GM18861 (cell line): ENCODE measurements around the gene RAB22A.

Experiments
- ATAC-seq: cut with Tn5 transposase; IDR thresholded peaks from one replicate; pipeline ENCODE4 v1.9.1; 2021; ENCODE audit not compliant: unreplicated experiment

The RAB22A gene

GRCh38 chr20:58300321-58300720 lies 9.2 kb upstream of the RAB22A start:
- ATAC-seq: no peak

- no peak for ATAC-seq
These were observed 6.0 kb upstream of the RAB22A start for GRCh38 chr20:58303547-58303946.

GRCh38 chr20:58305061-58305460 lies 4.5 kb upstream of the RAB22A start:
- no peak for ATAC-seq

GRCh38 chr20:58306421-58307261 lies 2.9 kb upstream of the RAB22A start:
- peak; percentile 47 for ATAC-seq

- no peak for ATAC-seq
These were observed 2.2 kb upstream of the RAB22A start for GRCh38 chr20:58307270-58307669.

- ATAC-seq: no peak
These were observed 1.2 kb upstream of the RAB22A start for GRCh38 chr20:58308290-58308679.

GRCh38 chr20:58308680-58309527 lies 611 bp upstream of the RAB22A start:
- no peak for ATAC-seq

- no peak for ATAC-seq
These were observed 822 bp downstream of the RAB22A start for GRCh38 chr20:58310291-58310782.

GRCh38 chr20:58312836-58313235 lies 3.3 kb downstream of the RAB22A start:
- ATAC-seq: no peak

GRCh38 chr20:58313396-58313795 lies 3.9 kb downstream of the RAB22A start:
- no peak for ATAC-seq

GRCh38 chr20:58321205-58321604 lies 11.7 kb downstream of the RAB22A start:
- no peak for ATAC-seq

GRCh38 chr20:58322083-58322482 lies 12.6 kb downstream of the RAB22A start:
- ATAC-seq: no peak

GRCh38 chr20:58325912-58326311 lies 16.4 kb downstream of the RAB22A start:
- no peak for ATAC-seq

- no peak for ATAC-seq
These were observed 17.7 kb downstream of the RAB22A start for GRCh38 chr20:58327211-58327610.

- ATAC-seq: no peak
These were observed 19.3 kb downstream of the RAB22A start for GRCh38 chr20:58328836-58329235.

GRCh38 chr20:58329711-58330110 lies 20.2 kb downstream of the RAB22A start:
- ATAC-seq: no peak

GRCh38 chr20:58330249-58330648 lies 20.7 kb downstream of the RAB22A start:
- ATAC-seq: no peak

- no peak for ATAC-seq
These were observed 21.2 kb downstream of the RAB22A start for GRCh38 chr20:58330687-58331086.

GRCh38 chr20:58331961-58332551 lies 22.5 kb downstream of the RAB22A start:
- no peak for ATAC-seq

- no peak for ATAC-seq
These were observed 30.2 kb downstream of the RAB22A start for GRCh38 chr20:58339741-58340140.

- ATAC-seq: no peak
These were observed 30.6 kb downstream of the RAB22A start for GRCh38 chr20:58340151-58340550.

- ATAC-seq: no peak
These were observed 31.3 kb downstream of the RAB22A start for GRCh38 chr20:58340853-58341252.
